OCI-LY1 (cell line): ENCODE data around the gene PLCXD3.

ENCODE experiments used
- H2AFZ ChIP-seq: fragments of 200-600 bp; sonication (generic), shearing (Covaris generic); 2 replicates; pipeline ENCODE4 v1.6.0; 2014; ENCODE audit warnings: antibody characterized with exemption, mild to moderate bottlenecking, low read length
- H3F3A ChIP-seq: fragments of 200-600 bp; sonication (generic), shearing (Covaris generic); 2 replicates; pipeline ENCODE4 v1.6.0; 2014; ENCODE audit warnings: mild to moderate bottlenecking, antibody characterized with exemption, low read length, moderate library complexity; ENCODE audit not compliant: insufficient read depth
- H3K27ac ChIP-seq: fragments of 200-600 bp; sonication (generic); 2 replicates; pipeline ENCODE4 v1.5.1; 2014; ENCODE audit warnings: low read length, mixed run types, mild to moderate bottlenecking, low read depth; ENCODE audit not compliant: poor library complexity, severe bottlenecking
- H3K27me3 ChIP-seq: fragments of 200-600 bp; sonication (generic); 2 replicates; pipeline ENCODE4 v1.6.0; 2014; ENCODE audit warnings: antibody characterized with exemption, mild to moderate bottlenecking, low read length, moderate library complexity; ENCODE audit not compliant: insufficient read depth
- H3K36me3 ChIP-seq: fragments of 200-600 bp; sonication (generic); 2 replicates; pipeline ENCODE4 v1.6.1; 2014; ENCODE audit warnings: mild to moderate bottlenecking, antibody characterized with exemption, low read length, moderate library complexity, mixed read lengths; ENCODE audit not compliant: insufficient read depth
- H3K4me1 ChIP-seq: fragments of 200-600 bp; sonication (generic); 2 replicates; pipeline ENCODE4 v1.5.1; 2014; ENCODE audit warnings: mild to moderate bottlenecking, low read length, moderate library complexity; ENCODE audit not compliant: insufficient read depth, severe bottlenecking
- H3K4me2 ChIP-seq: fragments of 200-600 bp; sonication (generic), shearing (Covaris generic); 2 replicates; pipeline ENCODE4 v1.6.1; 2014; ENCODE audit warnings: low read length
- H3K4me3 ChIP-seq: fragments of 200-600 bp; sonication (generic); 2 replicates; pipeline ENCODE4 v1.5.1; 2014; ENCODE audit warnings: low read length, low read depth, mild to moderate bottlenecking, mixed read lengths; ENCODE audit not compliant: poor library complexity, severe bottlenecking
- H3K79me2 ChIP-seq: fragments of 200-600 bp; shearing (Covaris generic); 2 replicates; pipeline ENCODE4 v1.6.1; 2016; ENCODE audit warnings: mixed run types, low read length, mixed read lengths; ENCODE audit not compliant: insufficient read depth
- H3K9ac ChIP-seq: fragments of 200-600 bp; sonication (generic), shearing (Covaris generic); 2 replicates; pipeline ENCODE4 v1.6.1; 2014; ENCODE audit warnings: mild to moderate bottlenecking, low read length, mixed read lengths
- H3K9me2 ChIP-seq: fragments of 200-600 bp; sonication (generic), shearing (Covaris generic); 2 replicates; pipeline ENCODE4 v1.6.1; 2014; ENCODE audit warnings: low read depth, mild to moderate bottlenecking, low read length, mixed read lengths
- H3K9me3 ChIP-seq: fragments of 200-600 bp; shearing (Covaris generic); 2 replicates; pipeline ENCODE4 v1.6.1; 2014; ENCODE audit warnings: low read length, mixed read lengths
- H4K20me1 ChIP-seq: fragments of 200-600 bp; sonication (generic), shearing (Covaris generic); 2 replicates; pipeline ENCODE4 v1.6.0; 2016; ENCODE audit warnings: mild to moderate bottlenecking, low read length; ENCODE audit not compliant: insufficient read depth
- EZH2 ChIP-seq: fragments of 200-600 bp; sonication (generic), shearing (Covaris generic); IDR thresholded peaks from 2 replicates; pipeline ENCODE4 v1.8.0; 2017; ENCODE audit warnings: borderline replicate concordance, mixed run types, mild to moderate bottlenecking, antibody characterized with exemption, low read length, moderate library complexity, mixed read lengths
- TF ChIP-seq, protein P1 (sequence below): fragments of 200-600 bp; sonication (generic), shearing (Covaris generic); IDR thresholded peaks from 2 replicates; pipeline ENCODE4 v1.5.1; 2017; ENCODE audit warnings: mild to moderate bottlenecking, antibody characterized with exemption, low read length, moderate library complexity, mixed read lengths

PLCXD3 gene

DNA sequence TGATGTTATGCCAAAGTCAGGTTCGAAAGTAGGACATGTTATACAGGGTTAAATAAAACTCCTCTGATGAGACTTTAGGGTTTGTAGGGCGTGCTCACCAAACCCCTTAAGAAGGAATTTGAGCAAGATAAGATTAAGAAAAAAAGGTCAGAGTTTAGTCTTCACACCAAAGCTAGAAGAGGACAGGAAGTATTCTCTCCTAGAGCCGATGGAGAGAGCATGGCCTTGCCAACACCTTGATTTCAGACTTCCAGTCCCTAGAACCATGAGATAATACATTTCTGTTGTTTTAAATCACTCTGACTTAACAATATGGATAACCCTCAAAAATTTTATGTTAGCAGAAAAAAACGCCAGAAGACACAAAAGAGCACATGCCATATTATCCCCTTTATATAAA, 16.3 kb upstream of the PLCXD3 start:
- Histone ChIP-seq H3K4me3 (no peak overlapping the region), H3K27ac (no peak overlapping the region)

DNA sequence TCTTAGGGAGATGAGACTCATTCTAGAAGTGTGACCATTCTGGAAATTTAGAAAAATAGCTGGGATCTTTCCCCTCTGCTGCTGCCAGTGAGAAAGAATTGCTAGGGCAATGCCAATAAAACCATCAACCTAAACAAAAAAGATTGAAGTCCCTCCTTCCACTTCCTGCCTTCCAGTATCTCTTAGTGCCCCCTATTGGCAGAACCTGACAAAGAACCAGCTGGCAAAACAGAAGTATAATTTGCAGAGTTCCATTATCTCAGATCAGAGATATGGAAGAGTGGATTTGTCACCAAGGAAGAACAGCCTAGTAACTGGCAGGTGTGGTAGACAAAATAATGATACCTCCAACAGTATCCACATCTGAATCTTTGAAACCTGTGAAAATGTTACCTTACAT, 13.8 kb upstream of the PLCXD3 start:
- H3K27ac ChIP-seq = no peak overlapping the region

More for the DNA sequence above, 16.3 kb upstream of the PLCXD3 start:
- no peak overlapping the region for H2AFZ ChIP-seq
- H3K4me1 ChIP-seq = no peaks in the 10 kb centered on the region
- H3F3A ChIP-seq = no peaks in the 10 kb centered on the region
- H3K79me2 ChIP-seq = no peaks in the 10 kb centered on the region
- H4K20me1 ChIP-seq = no peaks in the 10 kb centered on the region
- TF ChIP-seq EZH2 = no peak
- TF ChIP-seq, protein P1, sequence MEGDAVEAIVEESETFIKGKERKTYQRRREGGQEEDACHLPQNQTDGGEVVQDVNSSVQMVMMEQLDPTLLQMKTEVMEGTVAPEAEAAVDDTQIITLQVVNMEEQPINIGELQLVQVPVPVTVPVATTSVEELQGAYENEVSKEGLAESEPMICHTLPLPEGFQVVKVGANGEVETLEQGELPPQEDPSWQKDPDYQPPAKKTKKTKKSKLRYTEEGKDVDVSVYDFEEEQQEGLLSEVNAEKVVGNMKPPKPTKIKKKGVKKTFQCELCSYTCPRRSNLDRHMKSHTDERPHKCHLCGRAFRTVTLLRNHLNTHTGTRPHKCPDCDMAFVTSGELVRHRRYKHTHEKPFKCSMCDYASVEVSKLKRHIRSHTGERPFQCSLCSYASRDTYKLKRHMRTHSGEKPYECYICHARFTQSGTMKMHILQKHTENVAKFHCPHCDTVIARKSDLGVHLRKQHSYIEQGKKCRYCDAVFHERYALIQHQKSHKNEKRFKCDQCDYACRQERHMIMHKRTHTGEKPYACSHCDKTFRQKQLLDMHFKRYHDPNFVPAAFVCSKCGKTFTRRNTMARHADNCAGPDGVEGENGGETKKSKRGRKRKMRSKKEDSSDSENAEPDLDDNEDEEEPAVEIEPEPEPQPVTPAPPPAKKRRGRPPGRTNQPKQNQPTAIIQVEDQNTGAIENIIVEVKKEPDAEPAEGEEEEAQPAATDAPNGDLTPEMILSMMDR = no peak
- no peaks in the 10 kb centered on the region for H3K9me3 ChIP-seq
- no peaks in the 10 kb centered on the region for H3K9me2 ChIP-seq
- H3K36me3 ChIP-seq = no peaks in the 10 kb centered on the region
- H3K9ac ChIP-seq = no peak overlapping the region
- H3K27me3 ChIP-seq = no peaks in the 10 kb centered on the region
- no peak overlapping the region for H3K4me2 ChIP-seq

DNA sequence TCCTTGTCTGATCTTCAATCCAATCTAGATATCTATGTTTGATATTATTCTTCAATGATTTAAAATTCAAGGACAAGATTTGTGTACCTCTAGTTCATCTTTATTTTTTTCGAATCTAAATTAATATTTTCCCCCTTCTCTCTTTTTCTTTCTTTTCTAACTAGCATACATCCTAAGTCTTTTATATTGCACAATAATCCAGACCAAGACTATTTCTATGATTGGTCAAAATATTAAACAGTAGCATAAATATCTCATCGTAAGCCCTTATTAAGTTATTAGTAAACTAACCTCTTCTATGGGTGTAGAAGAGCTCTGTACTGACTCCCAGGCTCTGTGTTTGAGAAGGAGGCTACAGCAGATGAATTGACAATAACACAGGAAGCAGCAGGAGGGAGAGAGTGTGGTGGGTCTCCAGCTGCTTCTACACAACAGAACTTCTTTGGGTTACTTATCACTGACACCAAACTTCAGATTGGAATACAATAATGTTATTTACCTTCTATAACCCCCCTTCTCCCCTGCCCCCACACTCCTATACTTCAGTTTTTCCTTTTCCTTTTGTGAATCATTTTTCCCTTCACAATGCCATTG, 11.9 kb upstream of the PLCXD3 start:
- Histone ChIP-seq H3K79me2 (no peaks in the 10 kb centered on the region), H3K4me1 (no peaks in the 10 kb centered on the region), H3K4me2 (no peak overlapping the region), H3K4me3 (no peak overlapping the region), H3F3A (no peaks in the 10 kb centered on the region), H4K20me1 (no peaks in the 10 kb centered on the region), H3K36me3 (no peaks in the 10 kb centered on the region), H3K9ac (no peak overlapping the region), H3K9me2 (no peaks in the 10 kb centered on the region), H3K27me3 (no peaks in the 10 kb centered on the region), H3K9me3 (no peaks in the 10 kb centered on the region), H2AFZ (no peak overlapping the region), H3K27ac (no peak overlapping the region)
- no peak for TF ChIP-seq EZH2
- TF ChIP-seq, protein P1 = no peak

More for the DNA sequence above, 13.8 kb upstream of the PLCXD3 start:
- Histone ChIP-seq H2AFZ (no peak overlapping the region), H3K9me3 (no peaks in the 10 kb centered on the region), H3K36me3 (no peaks in the 10 kb centered on the region), H3K4me3 (no peak overlapping the region), H3K4me2 (no peak overlapping the region), H3K79me2 (no peaks in the 10 kb centered on the region), H4K20me1 (no peaks in the 10 kb centered on the region), H3K27me3 (no peaks in the 10 kb centered on the region), H3K9me2 (no peaks in the 10 kb centered on the region), H3F3A (no peaks in the 10 kb centered on the region), H3K9ac (no peak overlapping the region), H3K4me1 (no peaks in the 10 kb centered on the region)
- TF ChIP-seq, protein P1 = peak; percentile 44; the same call in 1 of the 2 replicates
- TF ChIP-seq EZH2 = no peak
